Measurements from ENCODE around the gene MAGI1. TPM values are rescaled to one million over a fixed set of nuclear protein-coding genes. Genes with fewer than 3 reads are reported as not detected.

MAGI1 gene
- total RNA-seq, 5 donors from 2014 or later (not counting 1 experiment from before 2014, with no cell fraction given), result 0.23 to 0.63 (median 0.29) TPM

DNA sequence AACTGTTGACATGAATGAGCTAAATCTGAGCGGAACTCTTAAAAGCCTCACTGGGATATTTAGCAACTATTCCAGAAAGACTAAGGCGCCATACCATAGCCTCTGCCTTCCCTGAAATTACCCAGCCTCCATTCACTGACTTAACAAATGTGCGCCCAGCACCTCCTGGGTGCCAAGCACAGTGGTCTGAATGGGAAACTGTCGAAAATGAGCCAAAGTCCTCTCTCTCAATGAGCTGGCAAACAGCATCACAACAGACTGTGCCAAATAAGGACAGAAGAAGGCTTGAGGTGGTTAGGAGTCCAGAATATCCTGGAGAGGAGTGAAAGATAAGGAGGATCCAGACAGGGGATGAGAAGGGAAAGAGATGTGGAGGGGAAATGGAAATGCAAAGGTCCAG, 332.4 kb downstream of the MAGI1 start:
- Mint-ChIP-seq H3K27me3 (peaks cover 0 to 3% of the 10 kb centered on the region in 2 donors), H3K27ac (no peak overlapping the region), H3K4me1 (no peaks in the 10 kb centered on the region), H3K4me3 (no peak overlapping the region), H3K9me3 (peaks cover 0 to 6% (median 0%) of the 10 kb centered on the region in 3 donors), H3K36me3 (no peaks in the 10 kb centered on the region)
- 70% methylated on average over 2 of the region's 4 CpGs for WGBS (ENCODE audit: insufficient coverage)
- CTCF ChIA-PET, result no interaction called here
- Histone ChIP-seq H3K9me3 (no peaks in the 10 kb centered on the region), H3K36me3 (ENCODE audit: control insufficient read depth in 2 of 2, extremely low read depth in 1 of 2, insufficient read depth in 1 of 2, low read length in 1 of 2) (no peaks in the 10 kb centered on the region), H3K4me1 (ENCODE audit: control insufficient read depth in 1 of 2, extremely low read depth in 1 of 2, insufficient read depth in 2 of 2, low read length in 2 of 2) (no peaks in the 10 kb centered on the region), H3K27ac (ENCODE audit: low read length) (no peak overlapping the region), H3K4me3 (ENCODE audit: control insufficient read depth in 1 of 2, extremely low read depth in 1 of 2, low read length in 1 of 2) (no peak overlapping the region), H3K27me3 (replicated peaks in 1 of 2; ENCODE audit: control insufficient read depth in 2 of 2, extremely low read depth in 1 of 2, insufficient read depth in 2 of 2, low read length in 1 of 2) (no peaks in the 10 kb centered on the region)
- no peak for DNase-seq
- ATAC-seq (replicated peaks in 1 of 4), result no peak
- POLR2A ChIA-PET, result no interaction called here

DNA sequence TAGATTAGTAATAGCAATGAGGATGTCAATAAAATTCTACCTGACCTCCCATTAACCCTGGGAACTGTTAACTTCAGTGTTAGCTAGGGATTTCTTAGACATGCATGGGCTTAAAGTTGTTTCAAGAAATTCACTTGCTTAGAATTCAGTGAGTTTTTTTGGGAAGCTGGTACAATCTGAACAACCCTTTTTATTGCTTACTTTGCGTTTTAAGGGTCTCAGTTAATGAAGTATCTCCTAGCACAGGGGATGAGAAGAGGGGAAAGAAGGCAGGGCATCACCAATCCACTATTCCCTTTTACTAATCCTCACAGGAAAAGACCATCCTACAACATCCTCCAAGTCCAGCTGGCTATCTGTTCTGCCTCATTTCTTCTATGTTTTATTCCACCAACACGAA, 334.9 kb downstream of the MAGI1 start:
- H3K27ac Mint-ChIP-seq, result no peak overlapping the region
- peaks cover 0 to 8% (median 0%) of the 10 kb centered on the region in 3 donors for H3K9me3 Mint-ChIP-seq

DNA sequence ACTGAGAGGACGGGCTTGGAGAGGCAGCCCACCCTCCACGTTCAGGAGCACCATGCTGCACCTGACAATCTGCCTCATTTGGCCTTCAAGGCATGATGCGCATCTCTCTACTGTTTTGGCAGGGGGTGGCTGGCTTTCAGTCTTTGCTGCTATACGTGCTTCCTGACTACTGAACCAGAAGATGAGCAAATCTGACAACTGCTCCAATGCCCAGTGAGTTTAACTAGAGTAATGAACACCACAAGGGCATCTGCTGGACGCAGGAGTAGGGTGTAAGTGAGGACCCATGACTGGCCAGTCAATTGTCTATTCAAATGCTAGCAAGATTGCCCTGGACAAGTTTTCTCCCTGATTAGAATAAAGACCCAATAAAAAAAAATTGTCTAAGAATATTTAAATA, 335.7 kb downstream of the MAGI1 start:
- WGBS (ENCODE audit: insufficient coverage), result 62% methylated on average over 3 of the region's 5 CpGs
- POLR2A ChIA-PET, result no interaction called here
- no peak for DNase-seq
- CTCF ChIA-PET, result no interaction called here
- Mint-ChIP-seq H3K9me3 (peaks cover 0 to 8% (median 0%) of the 10 kb centered on the region in 3 donors), H3K36me3 (no peaks in the 10 kb centered on the region), H3K4me3 (no peak overlapping the region), H3K4me1 (no peaks in the 10 kb centered on the region), H3K27me3 (peaks cover 0 to 3% of the 10 kb centered on the region in 2 donors), H3K27ac (no peak overlapping the region)
- Histone ChIP-seq H3K4me3 (ENCODE audit: control insufficient read depth in 1 of 2, extremely low read depth in 1 of 2, low read length in 1 of 2) (no peak overlapping the region), H3K9me3 (no peaks in the 10 kb centered on the region), H3K27ac (ENCODE audit: low read length) (no peak overlapping the region), H3K36me3 (ENCODE audit: control insufficient read depth in 2 of 2, extremely low read depth in 1 of 2, insufficient read depth in 1 of 2, low read length in 1 of 2) (no peaks in the 10 kb centered on the region), H3K4me1 (ENCODE audit: control insufficient read depth in 1 of 2, extremely low read depth in 1 of 2, insufficient read depth in 2 of 2, low read length in 2 of 2) (no peaks in the 10 kb centered on the region), H3K27me3 (replicated peaks in 1 of 2; ENCODE audit: control insufficient read depth in 2 of 2, extremely low read depth in 1 of 2, insufficient read depth in 2 of 2, low read length in 1 of 2) (no peaks in the 10 kb centered on the region)
- no peak for ATAC-seq (replicated peaks in 1 of 4)

More for the DNA sequence above, 334.9 kb downstream of the MAGI1 start:
- DNase-seq, result no peak
- Histone ChIP-seq H3K27ac (ENCODE audit: low read length) (no peak overlapping the region), H3K4me1 (ENCODE audit: control insufficient read depth in 1 of 2, extremely low read depth in 1 of 2, insufficient read depth in 2 of 2, low read length in 2 of 2) (no peaks in the 10 kb centered on the region), H3K4me3 (ENCODE audit: control insufficient read depth in 1 of 2, extremely low read depth in 1 of 2, low read length in 1 of 2) (no peak overlapping the region), H3K27me3 (replicated peaks in 1 of 2; ENCODE audit: control insufficient read depth in 2 of 2, extremely low read depth in 1 of 2, insufficient read depth in 2 of 2, low read length in 1 of 2) (no peaks in the 10 kb centered on the region), H3K36me3 (ENCODE audit: control insufficient read depth in 2 of 2, extremely low read depth in 1 of 2, insufficient read depth in 1 of 2, low read length in 1 of 2) (no peaks in the 10 kb centered on the region), H3K9me3 (no peaks in the 10 kb centered on the region)
- Mint-ChIP-seq H3K27me3 (peaks cover 0 to 3% of the 10 kb centered on the region in 2 donors), H3K4me3 (no peak overlapping the region), H3K4me1 (no peaks in the 10 kb centered on the region), H3K36me3 (no peaks in the 10 kb centered on the region)
- WGBS (ENCODE audit: insufficient coverage), result 54% methylated on average over 1 of the region's 2 CpGs
- ChIA-PET CTCF (no interaction called here), POLR2A (no interaction called here)
- ATAC-seq (replicated peaks in 1 of 4), result no peak

DNA sequence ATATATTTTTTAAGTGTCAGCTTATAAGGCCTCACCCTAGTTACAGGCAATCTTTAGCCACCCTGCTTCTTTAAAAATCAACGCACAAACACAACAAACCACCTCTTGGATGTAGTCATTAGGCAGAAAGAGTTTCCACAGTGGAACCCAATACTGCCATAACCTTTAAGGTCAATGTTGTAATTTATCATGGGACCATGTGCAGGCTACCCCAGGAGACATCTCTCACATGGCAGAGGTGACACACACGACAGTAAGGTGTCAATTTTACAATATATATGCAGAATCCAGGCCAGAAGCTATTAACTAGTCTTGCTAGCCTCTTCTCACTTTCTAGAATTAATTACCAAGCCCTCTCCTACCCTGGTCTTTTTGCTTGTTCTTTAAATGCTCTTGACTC, 336.5 kb downstream of the MAGI1 start:
- H3K27me3 Mint-ChIP-seq, result peaks cover 0 to 3% of the 10 kb centered on the region in 2 donors
- 38% methylated on average over 1 of the region's 2 CpGs for WGBS (ENCODE audit: insufficient coverage)
- ATAC-seq (replicated peaks in 1 of 4) (no peak), DNase-seq (no peak)
- no peaks in the 10 kb centered on the region for H3K9me3 ChIP-seq
- no peaks in the 10 kb centered on the region for H3K4me1 Mint-ChIP-seq
- H3K36me3 Mint-ChIP-seq, result no peaks in the 10 kb centered on the region
- ChIA-PET POLR2A (no interaction called here), CTCF (no interaction called here)
- H3K27ac ChIP-seq (ENCODE audit: low read length), result no peak overlapping the region
- H3K4me1 ChIP-seq (ENCODE audit: control insufficient read depth in 1 of 2, extremely low read depth in 1 of 2, insufficient read depth in 2 of 2, low read length in 2 of 2), result no peaks in the 10 kb centered on the region
- H3K4me3 ChIP-seq (ENCODE audit: control insufficient read depth in 1 of 2, extremely low read depth in 1 of 2, low read length in 1 of 2), result no peak overlapping the region
- no peaks in the 10 kb centered on the region for H3K27me3 ChIP-seq (replicated peaks in 1 of 2; ENCODE audit: control insufficient read depth in 2 of 2, extremely low read depth in 1 of 2, insufficient read depth in 2 of 2, low read length in 1 of 2)
- no peaks in the 10 kb centered on the region for H3K36me3 ChIP-seq (ENCODE audit: control insufficient read depth in 2 of 2, extremely low read depth in 1 of 2, insufficient read depth in 1 of 2, low read length in 1 of 2)
- no peak overlapping the region for H3K4me3 Mint-ChIP-seq
- H3K9me3 Mint-ChIP-seq, result peaks cover 0 to 8% (median 0%) of the 10 kb centered on the region in 3 donors
- H3K27ac Mint-ChIP-seq, result no peak overlapping the region

DNA sequence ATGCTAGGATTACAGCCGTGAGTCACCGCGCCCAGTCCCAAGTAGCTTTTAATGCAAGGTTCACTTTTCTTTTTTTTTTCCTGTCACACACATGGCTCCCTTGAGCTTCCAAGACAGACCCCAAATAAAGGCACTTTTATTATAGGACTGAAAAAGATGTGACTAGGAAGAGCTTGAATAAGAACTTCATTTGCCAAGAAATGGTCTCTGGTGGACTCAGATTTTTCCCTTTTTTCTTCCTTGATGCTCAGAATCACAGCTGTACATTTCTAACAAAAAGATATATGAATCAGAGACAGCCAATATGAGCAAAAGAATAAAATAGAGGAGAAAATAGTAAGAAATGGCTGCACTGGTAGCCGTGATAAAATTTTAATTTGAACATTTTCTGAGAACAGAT, 337.2 kb downstream of the MAGI1 start:
- 97% methylated on average over 3 of the region's 4 CpGs for WGBS (ENCODE audit: insufficient coverage)
- no peaks in the 10 kb centered on the region for H3K9me3 ChIP-seq
- no peak overlapping the region for H3K27ac ChIP-seq (ENCODE audit: low read length)
- peaks cover 0 to 8% (median 0%) of the 10 kb centered on the region in 3 donors for H3K9me3 Mint-ChIP-seq
- no peaks in the 10 kb centered on the region for H3K27me3 ChIP-seq (replicated peaks in 1 of 2; ENCODE audit: control insufficient read depth in 2 of 2, extremely low read depth in 1 of 2, insufficient read depth in 2 of 2, low read length in 1 of 2)
- DNase-seq (no peak), ATAC-seq (replicated peaks in 1 of 4) (no peak)
- H3K4me1 ChIP-seq (ENCODE audit: control insufficient read depth in 1 of 2, extremely low read depth in 1 of 2, insufficient read depth in 2 of 2, low read length in 2 of 2), result no peaks in the 10 kb centered on the region
- no peak overlapping the region for H3K27ac Mint-ChIP-seq
- H3K4me3 ChIP-seq (ENCODE audit: control insufficient read depth in 1 of 2, extremely low read depth in 1 of 2, low read length in 1 of 2), result no peak overlapping the region
- no peak overlapping the region for H3K4me3 Mint-ChIP-seq
- H3K27me3 Mint-ChIP-seq, result peaks cover 0 to 3% of the 10 kb centered on the region in 2 donors
- CTCF ChIA-PET, result no interaction called here
- H3K4me1 Mint-ChIP-seq, result no peaks in the 10 kb centered on the region
- no peaks in the 10 kb centered on the region for H3K36me3 Mint-ChIP-seq
- POLR2A ChIA-PET, result no interaction called here
- H3K36me3 ChIP-seq (ENCODE audit: control insufficient read depth in 2 of 2, extremely low read depth in 1 of 2, insufficient read depth in 1 of 2, low read length in 1 of 2), result no peaks in the 10 kb centered on the region

DNA sequence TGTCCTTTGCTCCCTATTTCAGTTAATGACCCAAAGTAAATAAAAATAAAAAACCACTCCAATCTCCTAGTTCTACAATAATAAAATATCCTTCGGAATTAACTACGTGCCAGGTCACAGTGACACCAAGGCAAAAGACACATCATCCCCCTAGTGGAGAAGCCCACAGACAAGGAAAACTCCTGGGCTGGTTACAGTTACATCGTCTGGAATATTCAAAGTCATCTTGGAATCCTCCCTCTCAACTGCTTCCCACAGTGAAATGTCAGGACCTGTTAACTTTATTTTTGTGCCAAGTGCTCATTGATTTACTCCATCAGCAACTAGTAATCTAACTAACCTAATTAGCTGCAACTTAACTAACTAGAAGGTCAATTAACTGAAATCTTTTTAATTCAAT, 349.3 kb downstream of the MAGI1 start:
- POLR2A ChIA-PET, result no interaction called here
- Histone ChIP-seq H3K4me1 (ENCODE audit: control insufficient read depth in 1 of 2, extremely low read depth in 1 of 2, insufficient read depth in 2 of 2, low read length in 2 of 2) (no peaks in the 10 kb centered on the region), H3K4me3 (ENCODE audit: control insufficient read depth in 1 of 2, extremely low read depth in 1 of 2, low read length in 1 of 2) (no peak overlapping the region), H3K27ac (ENCODE audit: low read length) (no peak overlapping the region), H3K9me3 (no peaks in the 10 kb centered on the region), H3K27me3 (replicated peaks in 1 of 2; ENCODE audit: control insufficient read depth in 2 of 2, extremely low read depth in 1 of 2, insufficient read depth in 2 of 2, low read length in 1 of 2) (no peaks in the 10 kb centered on the region), H3K36me3 (ENCODE audit: control insufficient read depth in 2 of 2, extremely low read depth in 1 of 2, insufficient read depth in 1 of 2, low read length in 1 of 2) (no peaks in the 10 kb centered on the region)
- no peaks in the 10 kb centered on the region for H3K27me3 Mint-ChIP-seq
- 100% methylated on average over 1 of the region's 3 CpGs for WGBS (ENCODE audit: insufficient coverage)
- H3K9me3 Mint-ChIP-seq, result peaks cover 0 to 4% (median 2%) of the 10 kb centered on the region in 3 donors
- CTCF ChIA-PET, result no interaction called here
- no peaks in the 10 kb centered on the region for H3K4me1 Mint-ChIP-seq
- H3K36me3 Mint-ChIP-seq, result no peaks in the 10 kb centered on the region
- no peak overlapping the region for H3K27ac Mint-ChIP-seq
- ATAC-seq (replicated peaks in 1 of 4), result no peak
- no peak overlapping the region for H3K4me3 Mint-ChIP-seq
- DNase-seq, result no peak

DNA sequence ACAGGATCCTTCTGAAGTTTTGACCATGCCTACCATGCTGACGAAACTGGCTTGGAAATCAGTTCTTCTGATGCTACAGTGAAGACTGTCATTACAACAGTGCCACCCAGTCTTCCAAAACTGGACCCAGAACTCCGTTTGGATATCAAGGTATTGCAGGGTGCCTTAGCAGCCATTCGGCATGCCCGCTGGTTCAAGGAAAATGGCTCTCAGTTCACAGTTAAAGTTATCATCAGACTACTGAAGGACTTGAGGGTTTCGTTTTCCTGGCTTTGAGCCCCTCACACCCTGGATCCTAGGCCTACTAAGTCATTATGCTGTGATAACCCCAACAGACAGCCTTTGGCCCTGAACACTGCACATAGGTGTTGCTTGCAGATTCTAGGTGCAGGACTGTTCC, 351.0 kb downstream of the MAGI1 start:
- H3K27me3 ChIP-seq (replicated peaks in 1 of 2; ENCODE audit: control insufficient read depth in 2 of 2, extremely low read depth in 1 of 2, insufficient read depth in 2 of 2, low read length in 1 of 2), result no peaks in the 10 kb centered on the region
- ATAC-seq (replicated peaks in 1 of 4), result no peak
- DNase-seq, result no peak
- Mint-ChIP-seq H3K9me3 (peaks cover 0 to 7% (median 2%) of the 10 kb centered on the region in 3 donors), H3K36me3 (no peaks in the 10 kb centered on the region), H3K27ac (no peak overlapping the region), H3K27me3 (no peaks in the 10 kb centered on the region), H3K4me3 (no peak overlapping the region), H3K4me1 (no peaks in the 10 kb centered on the region)
- ChIA-PET POLR2A (no interaction called here), CTCF (no interaction called here)
- no peaks in the 10 kb centered on the region for H3K36me3 ChIP-seq (ENCODE audit: control insufficient read depth in 2 of 2, extremely low read depth in 1 of 2, insufficient read depth in 1 of 2, low read length in 1 of 2)
- WGBS (ENCODE audit: insufficient coverage), result 66% methylated on average over 5 of the region's 5 CpGs
- H3K4me1 ChIP-seq (ENCODE audit: control insufficient read depth in 1 of 2, extremely low read depth in 1 of 2, insufficient read depth in 2 of 2, low read length in 2 of 2), result no peaks in the 10 kb centered on the region
- H3K9me3 ChIP-seq, result no peaks in the 10 kb centered on the region
- no peak overlapping the region for H3K27ac ChIP-seq (ENCODE audit: low read length)
- no peak overlapping the region for H3K4me3 ChIP-seq (ENCODE audit: control insufficient read depth in 1 of 2, extremely low read depth in 1 of 2, low read length in 1 of 2)
